HL-60 (cell line): ENCODE measurements around the gene DHRS12.

ENCODE experiments used
- POLR2AphosphoS5 ChIP-seq: IDR thresholded peaks from 2 replicates; pipeline ENCODE4 v1.6.1; 2012; ENCODE audit warnings: low read depth
- TF ChIP-seq, protein P1 (sequence below): IDR thresholded peaks from one replicate; pipeline ENCODE4 v1.5.1; 2011; ENCODE audit warnings: low read length, control low read depth, inconsistent platforms; ENCODE audit not compliant: insufficient read depth
- TF ChIP-seq, protein P2 (sequence below): IDR thresholded peaks from 2 replicates; pipeline ENCODE4 v1.6.1; 2012; ENCODE audit warnings: low read depth; ENCODE audit not compliant: insufficient replicate concordance

DNA sequence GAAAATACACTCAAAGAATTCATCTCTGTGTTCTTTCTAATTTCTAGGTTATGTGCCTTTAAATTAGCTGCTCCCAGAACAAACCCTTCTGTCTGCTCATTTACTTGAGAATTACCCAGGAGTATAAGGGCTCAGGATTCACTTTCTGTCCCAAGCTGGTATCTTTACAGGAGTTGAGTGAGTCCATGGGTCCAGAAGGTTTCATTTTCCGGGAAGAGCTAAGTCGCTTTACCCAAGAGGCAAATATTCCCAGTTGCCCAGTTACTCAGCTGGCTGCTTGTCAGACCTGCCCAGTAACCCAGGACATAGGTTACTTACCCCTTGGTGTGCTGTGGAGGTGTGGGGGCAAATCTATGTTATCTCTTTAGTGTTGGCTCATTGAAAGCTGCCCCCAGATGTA, 47.3 kb downstream of the DHRS12 start:
- TF ChIP-seq, protein P1, sequence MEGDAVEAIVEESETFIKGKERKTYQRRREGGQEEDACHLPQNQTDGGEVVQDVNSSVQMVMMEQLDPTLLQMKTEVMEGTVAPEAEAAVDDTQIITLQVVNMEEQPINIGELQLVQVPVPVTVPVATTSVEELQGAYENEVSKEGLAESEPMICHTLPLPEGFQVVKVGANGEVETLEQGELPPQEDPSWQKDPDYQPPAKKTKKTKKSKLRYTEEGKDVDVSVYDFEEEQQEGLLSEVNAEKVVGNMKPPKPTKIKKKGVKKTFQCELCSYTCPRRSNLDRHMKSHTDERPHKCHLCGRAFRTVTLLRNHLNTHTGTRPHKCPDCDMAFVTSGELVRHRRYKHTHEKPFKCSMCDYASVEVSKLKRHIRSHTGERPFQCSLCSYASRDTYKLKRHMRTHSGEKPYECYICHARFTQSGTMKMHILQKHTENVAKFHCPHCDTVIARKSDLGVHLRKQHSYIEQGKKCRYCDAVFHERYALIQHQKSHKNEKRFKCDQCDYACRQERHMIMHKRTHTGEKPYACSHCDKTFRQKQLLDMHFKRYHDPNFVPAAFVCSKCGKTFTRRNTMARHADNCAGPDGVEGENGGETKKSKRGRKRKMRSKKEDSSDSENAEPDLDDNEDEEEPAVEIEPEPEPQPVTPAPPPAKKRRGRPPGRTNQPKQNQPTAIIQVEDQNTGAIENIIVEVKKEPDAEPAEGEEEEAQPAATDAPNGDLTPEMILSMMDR: no peak
- no peak for TF ChIP-seq POLR2AphosphoS5
- TF ChIP-seq, protein P2, sequence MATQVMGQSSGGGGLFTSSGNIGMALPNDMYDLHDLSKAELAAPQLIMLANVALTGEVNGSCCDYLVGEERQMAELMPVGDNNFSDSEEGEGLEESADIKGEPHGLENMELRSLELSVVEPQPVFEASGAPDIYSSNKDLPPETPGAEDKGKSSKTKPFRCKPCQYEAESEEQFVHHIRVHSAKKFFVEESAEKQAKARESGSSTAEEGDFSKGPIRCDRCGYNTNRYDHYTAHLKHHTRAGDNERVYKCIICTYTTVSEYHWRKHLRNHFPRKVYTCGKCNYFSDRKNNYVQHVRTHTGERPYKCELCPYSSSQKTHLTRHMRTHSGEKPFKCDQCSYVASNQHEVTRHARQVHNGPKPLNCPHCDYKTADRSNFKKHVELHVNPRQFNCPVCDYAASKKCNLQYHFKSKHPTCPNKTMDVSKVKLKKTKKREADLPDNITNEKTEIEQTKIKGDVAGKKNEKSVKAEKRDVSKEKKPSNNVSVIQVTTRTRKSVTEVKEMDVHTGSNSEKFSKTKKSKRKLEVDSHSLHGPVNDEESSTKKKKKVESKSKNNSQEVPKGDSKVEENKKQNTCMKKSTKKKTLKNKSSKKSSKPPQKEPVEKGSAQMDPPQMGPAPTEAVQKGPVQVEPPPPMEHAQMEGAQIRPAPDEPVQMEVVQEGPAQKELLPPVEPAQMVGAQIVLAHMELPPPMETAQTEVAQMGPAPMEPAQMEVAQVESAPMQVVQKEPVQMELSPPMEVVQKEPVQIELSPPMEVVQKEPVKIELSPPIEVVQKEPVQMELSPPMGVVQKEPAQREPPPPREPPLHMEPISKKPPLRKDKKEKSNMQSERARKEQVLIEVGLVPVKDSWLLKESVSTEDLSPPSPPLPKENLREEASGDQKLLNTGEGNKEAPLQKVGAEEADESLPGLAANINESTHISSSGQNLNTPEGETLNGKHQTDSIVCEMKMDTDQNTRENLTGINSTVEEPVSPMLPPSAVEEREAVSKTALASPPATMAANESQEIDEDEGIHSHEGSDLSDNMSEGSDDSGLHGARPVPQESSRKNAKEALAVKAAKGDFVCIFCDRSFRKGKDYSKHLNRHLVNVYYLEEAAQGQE: no peak
